IMR-90 (cell line): Measurements from ENCODE around the gene CFP. TPM values are rescaled to one million over a fixed set of nuclear protein-coding genes. Genes with fewer than 3 reads are reported as not detected.

Experiments used
- ATAC-seq: fragments of 200-7000 bp; cut with Tn5 transposase; 2 replicates; pipeline ENCODE4 v1.9.1; 2020; ENCODE audit warnings: low read depth, mild to moderate bottlenecking, moderate library complexity
- BruUV-seq: library from RNA; stranded (reverse); fragments of 400-500 nt; replicated peaks from 2 replicates; lab custom pipeline; 2021; lab: Mats Ljungman, UMichigan
- CTCF ChIA-PET: fragments of 300-600 bp; formaldehyde crosslinking; extraction: SDS; loops from one replicate; lab custom pipeline; 2021; ENCODE audit warnings: antibody characterized with exemption; lab: Yijun Ruan, JAX
- POLR2A ChIA-PET: fragments of 300-600 bp; sonication (Branson Sonifier 250); formaldehyde crosslinking; loops from one replicate; lab custom pipeline; 2022; ENCODE audit warnings: antibody characterized with exemption; ENCODE audit not compliant: unreplicated experiment; lab: Charles Lee
- DNase-seq: peaks from one replicate; pipeline ENCODE4 v3.0.0; 2013
- H2AFZ ChIP-seq: replicated peaks from 2 replicates; pipeline ENCODE3; 2013; ENCODE audit warnings: low read length, mild to moderate bottlenecking; ENCODE audit not compliant: poor library complexity
- H2AK5ac ChIP-seq: 2 replicates; pipeline ENCODE4 v1.6.1; 2013; ENCODE audit warnings: low read depth, low read length, inconsistent platforms
- H2AK9ac ChIP-seq: replicated peaks from 2 replicates; pipeline ENCODE3; 2013; ENCODE audit warnings: mild to moderate bottlenecking, low read depth, low read length, moderate library complexity; ENCODE audit not compliant: poor library complexity
- H2BK120ac ChIP-seq: 2 replicates; pipeline ENCODE4 v1.6.1; 2013; ENCODE audit warnings: low read depth, low read length, inconsistent platforms
- H2BK15ac ChIP-seq: 3 replicates; pipeline ENCODE4 v1.6.1; 2013; ENCODE audit warnings: low read depth, low read length, inconsistent platforms
- H2BK20ac ChIP-seq: 2 replicates; pipeline ENCODE4 v1.6.1; 2013; ENCODE audit warnings: low read depth, mild to moderate bottlenecking, inconsistent platforms, low read length, moderate library complexity
- H2BK5ac ChIP-seq: 2 replicates; pipeline ENCODE4 v1.6.1; 2013; ENCODE audit warnings: mild to moderate bottlenecking, low read depth, low read length, inconsistent platforms; ENCODE audit not compliant: poor library complexity, severe bottlenecking
- H3K14ac ChIP-seq: replicated peaks from 2 replicates; pipeline ENCODE4 v1.6.1; 2013; ENCODE audit warnings: low read depth, low read length, inconsistent platforms
- H3K18ac ChIP-seq: 2 replicates; pipeline ENCODE4 v1.6.1; 2013; ENCODE audit warnings: low read depth, low read length, control low read depth
- H3K23ac ChIP-seq: 2 replicates; pipeline ENCODE4 v1.6.1; 2013; ENCODE audit warnings: low read depth, low read length, inconsistent platforms
- H3K27ac ChIP-seq: 2 replicates; pipeline ENCODE4 v1.5.1; 2013; ENCODE audit warnings: mild to moderate bottlenecking, control low read depth, low read length; ENCODE audit not compliant: insufficient read depth
- H3K27me3 ChIP-seq: 2 replicates; pipeline ENCODE4 v1.6.1; 2013; ENCODE audit warnings: low read length; ENCODE audit not compliant: control insufficient read depth, insufficient read depth
- H3K36me3 ChIP-seq: 2 replicates; pipeline ENCODE4 v1.6.1; 2013; ENCODE audit warnings: low read length, mixed read lengths; ENCODE audit not compliant: control insufficient read depth, insufficient read depth
- H3K4ac ChIP-seq: 2 replicates; pipeline ENCODE4 v1.6.1; 2013; ENCODE audit warnings: low read depth, low read length, inconsistent platforms
- H3K4me1 ChIP-seq: 2 replicates; pipeline ENCODE4 v1.6.1; 2013; ENCODE audit warnings: low read length, mixed read lengths; ENCODE audit not compliant: control insufficient read depth, insufficient read depth
- H3K4me2 ChIP-seq: 2 replicates; pipeline ENCODE4 v1.6.1; 2013; ENCODE audit warnings: low read depth, mild to moderate bottlenecking, control low read depth, low read length, moderate library complexity
- H3K4me3 ChIP-seq: 2 replicates; pipeline ENCODE4 v1.5.1; 2013; ENCODE audit warnings: low read depth, mild to moderate bottlenecking, control low read depth, low read length, moderate library complexity; ENCODE audit not compliant: insufficient read depth
- H3K56ac ChIP-seq: 2 replicates; pipeline ENCODE4 v1.6.1; 2013; ENCODE audit warnings: low read length, inconsistent platforms; ENCODE audit not compliant: insufficient read depth; ENCODE audit errors: extremely low read depth
- H3K79me1 ChIP-seq, 2 experiments: 2 replicates each; pipeline ENCODE4 v1.6.1; 2013; ENCODE audit warnings: low read length in 2 of 2, inconsistent platforms in 1 of 2, low read depth in 1 of 2
- H3K9ac ChIP-seq: 2 replicates; pipeline ENCODE4 v1.6.1; 2013; ENCODE audit warnings: low read depth, low read length, control low read depth
- H3K9me1 ChIP-seq: 2 replicates; pipeline ENCODE4 v1.6.1; 2013; ENCODE audit warnings: low read length, inconsistent platforms; ENCODE audit not compliant: insufficient read depth
- H3K9me3 ChIP-seq: 2 replicates; pipeline ENCODE4 v1.6.1; 2013; ENCODE audit warnings: low read length; ENCODE audit not compliant: control insufficient read depth, insufficient read depth
- H4K20me1 ChIP-seq: 2 replicates; pipeline ENCODE4 v1.6.1; 2013; ENCODE audit warnings: low read length, inconsistent platforms; ENCODE audit not compliant: insufficient read depth
- H4K5ac ChIP-seq: 2 replicates; pipeline ENCODE4 v1.6.1; 2013; ENCODE audit warnings: mild to moderate bottlenecking, low read depth, low read length, control low read depth
- H4K8ac ChIP-seq, 2 experiments: 2 replicates each; pipeline ENCODE4 v1.6.1; 2013; ENCODE audit warnings: low read depth in 2 of 2, low read length in 2 of 2, control low read depth in 1 of 2, inconsistent platforms in 1 of 2
- H4K91ac ChIP-seq: 2 replicates; pipeline ENCODE4 v1.6.1; 2013; ENCODE audit warnings: low read depth, low read length, inconsistent platforms; ENCODE audit not compliant: insufficient read depth
- CHD1 ChIP-seq: IDR thresholded peaks from 2 replicates; pipeline ENCODE4 v1.6.1; 2012; ENCODE audit warnings: low read depth, low read length, improper control_type of control experiment
- NFE2L2 ChIP-seq: fragments of 150-350 bp; IDR thresholded peaks from 2 replicates; pipeline ENCODE4 v1.6.1; 2016; ENCODE audit warnings: low read depth, mild to moderate bottlenecking, low read length
- RCOR1 ChIP-seq: IDR thresholded peaks from 2 replicates; pipeline ENCODE4 v1.6.1; 2012; ENCODE audit warnings: mild to moderate bottlenecking, low read length, improper control_type of control experiment; ENCODE audit not compliant: insufficient replicate concordance
- SMC3 ChIP-seq: fragments of 150-350 bp; IDR thresholded peaks from 2 replicates; pipeline ENCODE4 v1.6.1; 2016; ENCODE audit warnings: low read depth, mild to moderate bottlenecking, antibody characterized with exemption, low read length, moderate library complexity
- WGBS, 2 experiments: methylation state at CpG; one replicate each; pipeline versions ENCODE4 v1.1.5 to v1.1.7; 2013; ENCODE audit warnings: missing lambda C conversion rate in 2 of 2; ENCODE audit not compliant: insufficient read length in 1 of 2; ENCODE audit errors: extremely low coverage in 2 of 2; 5-methylcytosine and 5-hydroxymethylcytosine counted together
- dilution Hi-C: fragments of 300-500 bp; cut with HindIII; formaldehyde crosslinking; loops from one replicate; pipeline ENCODE4 v1.14.3; 2018; ENCODE audit warnings: low sequenced_read_pairs; ENCODE audit not compliant: unreplicated experiment
- in situ Hi-C: fragments of 300-500 bp; cut with MboI; formaldehyde crosslinking; loops from 3 replicates; pipeline ENCODE4 v1.14.3; 2019; ENCODE audit warnings: low sequenced_read_pairs, inconsistent platforms, mixed read lengths
- intact Hi-C: fragments of 100-400 bp; cut with micrococcal nuclease; formaldehyde crosslinking; loops from 2 replicates; pipeline ENCODE4 v1.10.0; 2022
- polyA plus RNA-seq, 3 experiments: library from polyadenylated mRNA; depleted of rRNA; stranded (reverse); fragments of >200 nt; gene quantifications; 2 replicates each; pipeline ENCODE4 v1.2.3, GENCODE V29; 2012; ENCODE audit warnings: low replicate concordance in 1 of 3
- total RNA-seq: library from RNA; depleted of rRNA; stranded (reverse); fragments of >200 nt; gene quantifications from 2 replicates; pipeline ENCODE4 v1.2.3, GENCODE V29; 2012

The CFP gene
- total and polyA plus RNA-seq, 2 of the 4 experiments (the other 2 are of a cell fraction): under 0.01 to 0.14 TPM

- no peak overlapping the region for H2BK15ac ChIP-seq
- ATAC-seq (no peak), DNase-seq (no peak)
- BruUV-seq: no TSS peak
- H3K4ac ChIP-seq: no peak overlapping the region
- no peak overlapping the region for H2BK120ac ChIP-seq
- intact Hi-C loops: loop anchor here (5.0 kb wide), 1 partner anchor 54 kb away; no protein-coding TSS in a partner anchor
- H3K4me1 ChIP-seq: peaks cover 5% of the 10 kb centered on the region; the same call in 1 of the 2 replicates
- no peak overlapping the region for H3K27ac ChIP-seq
- WGBS, 2 experiments: 74% methylated on average over 12 of the region's 16 CpGs; no CpG with 5 or more reads in 1 of the 2 experiments
- dilution Hi-C loops: no loop called here
- POLR2A ChIA-PET: interaction anchor here (0.6 kb wide), 1 partner anchor 1508 kb away, joined by 5 read pairs; no protein-coding TSS in a partner anchor
- no peak overlapping the region for H3K23ac ChIP-seq
- no peaks in the 10 kb centered on the region for H3K9me1 ChIP-seq
- no peak overlapping the region for H2AK9ac ChIP-seq
- H2BK20ac ChIP-seq: no peak overlapping the region
- no peak overlapping the region for H3K4me3 ChIP-seq
- H4K8ac ChIP-seq: no peak overlapping the region
- in situ Hi-C loops: no loop called here
- no peak for TF ChIP-seq NFE2L2
- TF ChIP-seq SMC3: no peak
- no peak for TF ChIP-seq CHD1
- no peak for TF ChIP-seq RCOR1
- H3K4me2 ChIP-seq: no peak overlapping the region
- H3K27me3 ChIP-seq: no peaks in the 10 kb centered on the region
- no peaks in the 10 kb centered on the region for H3K9me3 ChIP-seq
- H3K9ac ChIP-seq: no peak overlapping the region
- H3K79me1 ChIP-seq: peaks cover 0 to 26% of the 10 kb centered on the region in 2 experiments; a peak in 2 of 4 replicates
- H2AK5ac ChIP-seq: no peak overlapping the region
- CTCF ChIA-PET: no interaction called here
- H4K20me1 ChIP-seq: peaks cover 30% of the 10 kb centered on the region
- H2BK5ac ChIP-seq: no peak overlapping the region
- peaks cover 23% of the 10 kb centered on the region for H3K36me3 ChIP-seq
- H3K18ac ChIP-seq: no peak overlapping the region
- no peak overlapping the region for H3K14ac ChIP-seq
- H4K91ac ChIP-seq: no peak overlapping the region
- no peak overlapping the region for H3K56ac ChIP-seq
- peak overlapping the region; percentile 50 for H2AFZ ChIP-seq
- H4K5ac ChIP-seq: no peak overlapping the region
These were observed 41.6 kb downstream of the CFP start for GRCh38 chrX:47587906-47588735.
